Activated T-helper 2 cell treated with anti-CD3 and anti-CD28 coated beads, Interferon-gamma antibody, Interleukin-2, Interleukin-4, amounts not matched to agents 10 μg/mL and 5 μg/mL and 100 μg/mL, durations not matched to agents 14 hours and 24 hours and 36 hours (primary cell): ENCODE data around the gene RUNX2. TPM values are rescaled to one million over a fixed set of nuclear protein-coding genes. Genes with fewer than 3 reads are reported as not detected.

Experiments used
- DNase-seq: peaks from one replicate; pipeline ENCODE4 v3.0.0; 2021; ENCODE audit warnings: low spot score
- H3K27ac Mint-ChIP-seq: one replicate; pipeline ENCODE4 v1.8.0; 2021; ENCODE audit warnings: mixed read lengths
- H3K27me3 Mint-ChIP-seq: one replicate; pipeline ENCODE4 v1.8.0; 2021; ENCODE audit warnings: low read depth, mixed read lengths
- H3K36me3 Mint-ChIP-seq: one replicate; pipeline ENCODE4 v1.8.0; 2021; ENCODE audit warnings: low read depth, mixed read lengths
- H3K4me1 Mint-ChIP-seq: one replicate; pipeline ENCODE4 v1.8.0; 2021; ENCODE audit warnings: low read depth, mixed read lengths
- H3K4me3 Mint-ChIP-seq: one replicate; pipeline ENCODE4 v1.8.0; 2021; ENCODE audit warnings: low read depth, mild to moderate bottlenecking, moderate library complexity, mixed read lengths
- H3K9me3 Mint-ChIP-seq: one replicate; pipeline ENCODE4 v1.8.0; 2021; ENCODE audit warnings: mixed read lengths
- intact Hi-C: fragments of 100-400 bp; cut with micrococcal nuclease; formaldehyde crosslinking; loops from one replicate; pipeline ENCODE4 v1.15.1; 2023
- total RNA-seq: library from RNA; stranded (reverse); gene quantifications from 2 replicates; pipeline ENCODE4 v1.2.3, GENCODE V29; 2022

The RUNX2 gene
- total RNA-seq, 1 donor from 2014 or later = 60.8 TPM

GRCh38 chr6:45574014-45574461 is 245.9 kb downstream of the RUNX2 start:
- H3K27ac Mint-ChIP-seq = no peak overlapping the region
- H3K9me3 Mint-ChIP-seq = no peaks in the 10 kb centered on the region
- no peak overlapping the region for H3K4me3 Mint-ChIP-seq
- H3K4me1 Mint-ChIP-seq = peaks cover 34% of the 10 kb centered on the region
- H3K36me3 Mint-ChIP-seq = peaks cover 12% of the 10 kb centered on the region
- intact Hi-C loops = no loop called here
- no peak for DNase-seq
- no peaks in the 10 kb centered on the region for H3K27me3 Mint-ChIP-seq

DNA sequence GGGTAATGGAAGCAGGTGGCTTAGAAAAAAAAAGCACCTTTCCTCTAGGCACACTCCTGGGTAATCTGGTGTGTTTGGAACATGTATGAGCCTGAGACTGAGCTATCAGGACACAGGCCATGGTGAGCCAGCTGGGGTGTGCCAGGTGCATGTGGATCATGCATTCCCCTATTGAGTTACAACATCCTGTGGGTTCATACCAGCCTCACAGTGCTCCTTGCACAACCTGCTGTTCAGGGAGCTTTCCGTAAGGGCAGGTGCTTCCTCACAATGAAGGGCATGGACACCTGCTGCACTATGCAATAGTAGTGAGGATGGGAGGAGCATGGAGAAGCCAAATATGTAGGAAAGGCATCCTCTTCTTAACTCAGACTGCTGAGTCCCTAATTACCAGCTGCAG is 246.8 kb downstream of the RUNX2 start:
- peaks cover 25% of the 10 kb centered on the region for H3K4me1 Mint-ChIP-seq
- H3K9me3 Mint-ChIP-seq = no peaks in the 10 kb centered on the region
- H3K27ac Mint-ChIP-seq = no peak overlapping the region
- no peak for DNase-seq
- H3K4me3 Mint-ChIP-seq = no peak overlapping the region
- intact Hi-C loops = no loop called here
- peaks cover 9% of the 10 kb centered on the region for H3K36me3 Mint-ChIP-seq
- no peaks in the 10 kb centered on the region for H3K27me3 Mint-ChIP-seq

DNA sequence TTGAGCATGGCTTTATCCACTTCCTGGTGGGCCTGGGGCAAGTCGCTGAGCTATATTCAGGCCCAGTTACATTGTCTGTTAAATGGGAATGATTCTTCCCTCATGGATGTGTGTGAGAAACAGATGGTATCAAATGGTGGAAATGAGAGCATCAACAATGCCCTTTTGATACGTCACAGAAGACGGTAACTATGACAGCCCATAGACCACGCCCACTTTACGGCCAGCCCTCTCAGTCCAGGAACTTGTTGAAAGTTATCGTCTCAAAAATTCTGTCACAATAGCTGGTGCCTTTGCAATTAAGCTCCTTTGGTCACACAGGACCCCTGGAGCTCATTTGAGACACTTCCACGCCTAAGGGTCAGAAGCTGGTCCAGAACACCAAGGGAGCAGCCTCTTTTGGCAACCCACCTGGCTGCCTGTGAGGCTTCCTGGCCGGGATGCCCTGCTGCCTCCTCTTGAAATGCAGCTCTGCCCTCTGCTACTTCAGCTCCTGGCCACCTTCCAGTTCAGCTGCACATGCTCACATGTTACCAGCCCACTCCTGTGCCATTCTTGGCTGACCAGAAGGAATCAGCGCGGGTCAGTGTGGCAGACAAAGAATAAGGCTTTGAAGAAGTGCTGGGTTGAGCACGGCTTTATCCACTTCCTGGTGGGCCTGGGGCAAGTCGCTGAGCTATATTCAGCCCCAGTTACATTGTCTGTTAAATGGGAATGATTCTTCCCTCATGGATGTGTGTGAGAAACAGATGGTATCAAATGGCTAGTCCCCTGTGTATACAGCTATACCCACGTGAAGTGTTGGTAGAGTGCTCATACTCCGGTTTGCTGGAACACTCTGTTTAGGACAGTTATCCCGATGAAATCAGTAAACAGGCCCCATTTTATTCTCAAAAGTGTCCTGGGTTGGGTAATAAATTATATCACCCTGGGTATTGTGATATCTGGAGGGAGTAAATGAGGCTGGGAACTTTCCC is 248.8 kb downstream of the RUNX2 start:
- no peak for DNase-seq
- Mint-ChIP-seq H3K27ac (no peak overlapping the region), H3K9me3 (peaks cover 4% of the 10 kb centered on the region), H3K4me1 (peaks cover 19% of the 10 kb centered on the region), H3K27me3 (no peaks in the 10 kb centered on the region), H3K4me3 (no peak overlapping the region), H3K36me3 (peaks cover 16% of the 10 kb centered on the region)
- intact Hi-C loops = no loop called here

DNA sequence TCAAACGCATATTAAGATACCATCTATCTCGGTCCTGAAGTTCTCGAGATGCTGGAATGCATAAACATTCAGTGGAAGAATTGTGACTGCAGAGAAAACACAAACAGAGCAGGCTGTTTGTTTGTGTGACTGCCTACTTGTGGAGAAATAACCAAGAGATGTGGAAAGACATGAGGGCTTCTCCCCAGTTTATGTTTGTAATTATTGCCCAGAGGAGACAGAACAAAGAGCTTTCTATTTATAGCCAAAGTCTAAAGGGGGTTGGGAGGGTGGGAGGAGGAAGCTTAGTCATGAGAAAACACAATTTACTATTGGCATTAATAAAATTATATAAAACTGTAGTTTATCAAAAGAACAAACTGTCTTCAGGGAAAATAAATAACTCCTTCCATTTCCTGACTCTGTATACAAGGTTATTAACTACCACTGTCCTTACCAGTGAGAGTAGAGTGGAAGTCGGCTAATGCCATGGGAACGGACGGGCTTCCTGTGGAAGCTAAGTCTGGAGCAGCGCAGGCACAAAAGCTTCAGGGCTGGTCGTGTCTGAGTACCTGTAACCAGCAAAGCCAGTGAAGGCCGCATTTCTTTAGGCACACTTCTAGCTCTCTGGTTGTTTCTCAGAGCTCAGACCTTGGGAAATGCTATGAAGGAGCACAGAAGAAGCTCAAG is 249.8 kb downstream of the RUNX2 start:
- peaks cover 24% of the 10 kb centered on the region for H3K36me3 Mint-ChIP-seq
- intact Hi-C loops = no loop called here
- H3K27ac Mint-ChIP-seq = no peak overlapping the region
- H3K9me3 Mint-ChIP-seq = peaks cover 13% of the 10 kb centered on the region
- DNase-seq = no peak
- peaks cover 13% of the 10 kb centered on the region for H3K4me1 Mint-ChIP-seq
- no peak overlapping the region for H3K4me3 Mint-ChIP-seq
- H3K27me3 Mint-ChIP-seq = no peaks in the 10 kb centered on the region

GRCh38 chr6:45584127-45584526 is 256.0 kb downstream of the RUNX2 start:
- peaks cover 38% of the 10 kb centered on the region for H3K36me3 Mint-ChIP-seq
- H3K9me3 Mint-ChIP-seq = peaks cover 13% of the 10 kb centered on the region
- H3K27ac Mint-ChIP-seq = peak overlapping the region; percentile 91
- H3K4me1 Mint-ChIP-seq = peaks cover 48% of the 10 kb centered on the region
- no peak for DNase-seq
- no peak overlapping the region for H3K4me3 Mint-ChIP-seq
- intact Hi-C loops = loop anchor here (2.0 kb wide), 1 partner anchor 13 kb away; no protein-coding TSS in a partner anchor
- H3K27me3 Mint-ChIP-seq = no peaks in the 10 kb centered on the region

DNA sequence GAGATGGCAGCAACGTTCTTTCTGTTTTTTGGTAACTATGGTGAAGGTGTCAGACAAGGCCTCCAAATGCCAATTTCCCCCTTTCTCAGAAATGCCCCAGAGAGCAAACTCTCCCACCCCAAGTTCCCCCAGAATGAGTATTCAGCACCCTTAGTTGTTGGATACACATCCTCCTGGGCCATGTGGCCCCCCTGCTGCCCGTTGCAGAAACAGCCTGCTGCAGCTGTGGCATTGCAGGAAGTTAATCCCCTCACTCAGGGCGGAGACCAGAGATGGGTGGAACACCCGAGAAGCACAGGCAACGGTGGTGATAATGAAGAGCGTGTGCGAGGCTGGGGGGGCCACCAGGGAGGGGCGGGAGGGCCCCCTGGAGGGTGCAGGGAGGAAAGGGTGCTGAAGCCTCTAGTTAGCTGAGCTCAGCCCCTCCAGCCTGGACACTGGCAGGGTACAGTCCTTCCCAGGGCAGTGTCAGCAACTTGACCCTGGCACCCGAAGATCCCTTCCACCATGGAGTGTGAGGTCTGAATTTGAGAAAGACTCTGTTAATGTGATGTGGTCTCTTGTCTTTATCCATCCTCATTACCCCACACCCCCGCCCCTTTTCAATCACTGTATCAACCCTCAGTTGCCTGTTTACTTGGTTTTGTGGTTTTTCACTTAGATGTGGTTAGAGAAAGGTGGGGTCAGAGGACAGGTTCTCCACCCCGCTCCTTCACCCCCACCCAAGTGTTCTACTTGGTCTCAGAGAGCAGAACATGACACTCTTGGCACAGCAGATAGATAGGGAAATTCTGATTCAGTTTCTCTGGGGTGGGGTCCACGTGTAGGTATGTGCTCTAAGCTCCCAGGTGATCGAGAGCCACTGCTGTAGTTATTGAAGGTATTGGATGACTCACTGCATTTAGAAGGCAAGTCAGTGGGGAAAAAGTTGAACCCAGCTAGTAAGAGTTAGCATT is 258.4 kb downstream of the RUNX2 start:
- peak; percentile 73 for DNase-seq
- Mint-ChIP-seq H3K27me3 (no peaks in the 10 kb centered on the region), H3K9me3 (peaks cover 13% of the 10 kb centered on the region), H3K4me3 (peak overlapping the region; percentile 66), H3K4me1 (peaks cover 71% of the 10 kb centered on the region), H3K36me3 (peaks cover 35% of the 10 kb centered on the region), H3K27ac (peak overlapping the region; percentile 90)
- intact Hi-C loops = loop anchor here (1.0 to 5.0 kb wide), 3 partner anchors 27 to 246 kb away; no protein-coding TSS in a partner anchor

DNA sequence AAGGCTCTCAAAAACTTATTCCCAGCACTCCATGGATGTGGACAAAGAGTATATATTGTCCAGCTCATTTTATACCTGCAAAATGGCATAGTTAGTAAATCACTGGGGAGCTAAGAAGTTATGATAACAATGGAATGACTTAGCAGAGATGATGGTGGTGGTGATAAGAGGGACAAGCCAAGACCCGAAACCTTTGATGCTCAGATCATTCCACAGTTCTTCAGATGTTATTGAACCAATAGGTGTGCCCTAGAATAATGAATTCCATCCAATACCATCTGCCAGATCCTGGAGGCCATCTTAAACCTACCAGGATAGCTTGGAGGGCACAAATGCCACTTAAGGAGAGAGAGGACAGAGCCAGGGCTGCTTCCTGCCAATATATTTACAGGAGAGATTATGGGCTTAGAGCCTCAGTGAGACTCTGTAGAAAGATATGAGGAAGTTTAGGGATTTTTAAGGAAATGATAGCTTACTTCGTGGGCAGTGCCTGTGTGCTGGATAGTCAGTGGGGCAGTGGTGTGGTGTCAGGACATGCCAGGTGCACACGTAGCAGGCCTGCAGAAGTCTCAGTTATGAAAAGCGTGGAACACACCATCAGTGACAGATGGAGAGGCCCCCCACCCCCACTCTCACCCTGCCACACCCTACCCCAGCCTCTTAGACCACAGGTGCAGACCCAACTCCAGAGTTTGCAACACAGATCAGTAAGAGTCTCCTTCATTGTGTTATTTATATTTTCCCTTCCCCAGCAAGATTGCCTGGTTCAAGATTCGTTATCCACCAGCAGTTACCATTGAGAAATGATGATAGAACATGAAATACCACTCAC is 259.3 kb downstream of the RUNX2 start:
- Mint-ChIP-seq H3K27ac (peak overlapping the region; percentile 83), H3K9me3 (peaks cover 5% of the 10 kb centered on the region), H3K4me3 (no peak overlapping the region), H3K4me1 (peaks cover 80% of the 10 kb centered on the region), H3K27me3 (no peaks in the 10 kb centered on the region), H3K36me3 (peaks cover 27% of the 10 kb centered on the region)
- no peak for DNase-seq
- intact Hi-C loops = loop anchor here (1.0 to 5.0 kb wide), 2 partner anchors 123 to 245 kb away; no protein-coding TSS in a partner anchor

DNA sequence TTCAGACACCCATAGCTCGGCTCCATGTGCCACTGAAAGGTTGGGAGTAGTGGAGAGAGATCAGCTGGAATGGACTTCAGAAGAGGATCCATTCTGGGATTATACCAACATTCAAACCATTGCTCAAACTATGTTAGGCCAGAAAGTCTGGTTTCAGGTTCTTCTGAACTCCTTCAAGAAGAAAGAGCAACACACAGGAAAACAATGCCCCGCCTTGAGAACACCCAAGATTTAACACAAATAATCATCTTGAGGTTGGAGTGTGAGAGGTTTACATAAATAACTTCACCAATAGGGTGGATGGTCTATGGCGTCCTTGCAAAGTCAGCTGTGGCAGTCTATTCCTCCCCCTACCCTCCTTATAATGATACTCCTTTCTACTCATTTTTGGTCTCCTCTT is 261.2 kb downstream of the RUNX2 start:
- H3K4me1 Mint-ChIP-seq = peaks cover 85% of the 10 kb centered on the region
- H3K27me3 Mint-ChIP-seq = no peaks in the 10 kb centered on the region
- no peak overlapping the region for H3K4me3 Mint-ChIP-seq
- H3K36me3 Mint-ChIP-seq = peaks cover 23% of the 10 kb centered on the region
- H3K27ac Mint-ChIP-seq = peak overlapping the region; percentile 86
- DNase-seq = no peak
- H3K9me3 Mint-ChIP-seq = no peaks in the 10 kb centered on the region
- intact Hi-C loops = loop anchor here (5.0 kb wide), 1 partner anchor 243 kb away; no protein-coding TSS in a partner anchor

DNA sequence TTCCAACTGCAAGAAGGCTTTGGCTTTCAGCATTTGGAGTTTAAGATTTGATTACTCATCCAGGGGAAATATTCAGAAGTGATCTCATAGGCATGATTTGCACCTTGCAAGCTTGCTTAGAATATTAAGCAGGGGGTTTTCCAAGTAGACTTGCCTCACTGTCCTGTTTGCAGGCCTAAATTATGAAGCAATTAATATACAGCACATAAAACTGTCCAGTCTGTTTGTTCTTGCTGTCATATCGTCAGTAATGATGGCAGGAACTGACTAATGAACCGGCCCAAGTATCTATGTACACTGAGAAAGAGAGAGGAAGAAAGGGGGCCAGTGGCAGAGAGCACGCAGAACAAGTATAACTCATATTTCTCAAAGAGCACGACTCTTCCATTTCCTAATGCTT is 262.1 kb downstream of the RUNX2 start:
- Mint-ChIP-seq H3K36me3 (peaks cover 18% of the 10 kb centered on the region), H3K4me1 (peaks cover 86% of the 10 kb centered on the region), H3K27ac (peak overlapping the region; percentile 86), H3K9me3 (no peaks in the 10 kb centered on the region), H3K4me3 (no peak overlapping the region), H3K27me3 (no peaks in the 10 kb centered on the region)
- intact Hi-C loops = loop anchor here (5.0 kb wide), 1 partner anchor 422 kb away; no protein-coding TSS in a partner anchor
- no peak for DNase-seq

- peaks cover 15% of the 10 kb centered on the region for H3K36me3 Mint-ChIP-seq
- DNase-seq = no peak
- H3K4me1 Mint-ChIP-seq = peaks cover 86% of the 10 kb centered on the region
- intact Hi-C loops = loop anchor here (5.0 kb wide), 1 partner anchor 422 kb away; no protein-coding TSS in a partner anchor
- no peaks in the 10 kb centered on the region for H3K27me3 Mint-ChIP-seq
- no peak overlapping the region for H3K4me3 Mint-ChIP-seq
- H3K9me3 Mint-ChIP-seq = no peaks in the 10 kb centered on the region
- peak overlapping the region; percentile 86 for H3K27ac Mint-ChIP-seq
Measured at GRCh38 chr6:45590696-45591184, 262.6 kb downstream of the RUNX2 start.

DNA sequence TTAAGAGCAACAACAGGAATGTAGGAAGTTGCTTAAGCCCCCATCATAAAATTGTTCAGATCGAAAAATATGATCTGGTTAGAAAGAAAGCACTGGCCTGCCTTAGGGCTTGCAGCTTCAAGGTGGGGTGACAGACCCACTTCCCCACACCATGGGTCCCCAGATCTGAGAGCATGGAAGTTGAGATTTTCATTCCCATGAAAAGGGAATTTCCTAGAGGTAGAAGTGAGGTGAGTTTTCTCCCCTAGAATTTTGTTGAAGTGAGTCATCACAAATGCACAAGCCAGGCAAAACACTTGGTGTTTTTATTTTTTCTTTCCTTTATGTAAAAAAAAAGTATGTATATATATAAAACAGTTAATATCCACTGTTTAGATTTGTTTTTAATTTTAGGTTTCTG is 263.2 kb downstream of the RUNX2 start:
- intact Hi-C loops = loop anchor here (5.0 kb wide), 1 partner anchor 421 kb away; no protein-coding TSS in a partner anchor
- Mint-ChIP-seq H3K27ac (peak overlapping the region; percentile 89), H3K4me3 (no peak overlapping the region), H3K9me3 (no peaks in the 10 kb centered on the region), H3K4me1 (peaks cover 86% of the 10 kb centered on the region), H3K27me3 (no peaks in the 10 kb centered on the region), H3K36me3 (peaks cover 13% of the 10 kb centered on the region)
- no peak for DNase-seq
